ENCODE results near the gene CLCN3.

GRCh38 chr4:169662206-169662605 is 41.8 kb downstream of the CLCN3 start:
- TF ChIP-seq CTCF (IDR thresholded peaks at IDR 0.05; ENCODE audit: low read length) (no peak), EZH2 (IDR thresholded peaks at IDR 0.05; ENCODE audit: borderline replicate concordance, low read length) (no peak)
